BJ (cell line): ENCODE measurements around the gene ARPIN. TPM values are rescaled to one million over a fixed set of nuclear protein-coding genes. Genes with fewer than 3 reads are reported as not detected.

Source experiments
- CTCF ChIA-PET: fragments of 350-600 bp; formaldehyde crosslinking; extraction: SDS; loops from one replicate; lab custom pipeline; 2021; ENCODE audit warnings: antibody characterized with exemption, inconsistent platforms; lab: Yijun Ruan, JAX
- POLR2A ChIA-PET: fragments of 300-600 bp; sonication (Branson Sonifier 250); formaldehyde crosslinking; extraction: SDS; loops from one replicate; lab custom pipeline; 2021; ENCODE audit warnings: antibody characterized with exemption; lab: Charles Lee
- DNase-seq: peaks from one replicate; pipeline ENCODE4 v3.0.0-alpha.2; 2011; ENCODE audit warnings: low read depth
- H3K27me3 ChIP-seq: 2 replicates; pipeline ENCODE4 v1.6.0; 2011; ENCODE audit warnings: low read length; ENCODE audit not compliant: control insufficient read depth, insufficient read depth
- H3K36me3 ChIP-seq: 2 replicates; pipeline ENCODE4 v1.5.1; 2011; ENCODE audit warnings: low read length; ENCODE audit not compliant: control insufficient read depth, insufficient read depth
- H3K4me3 ChIP-seq: 2 replicates; pipeline ENCODE4 v1.5.1; 2011; ENCODE audit warnings: low read depth, mild to moderate bottlenecking, control low read depth, low read length
- polyA plus RNA-seq: library from polyadenylated mRNA; depleted of rRNA; stranded (reverse); fragments of >200 nt; gene quantifications from 2 replicates; pipeline ENCODE4 v1.2.3, GENCODE V29; 2011
- TF ChIP-seq, protein P1 (sequence below): IDR thresholded peaks from 2 replicates; pipeline ENCODE4 v1.5.1; 2011; ENCODE audit warnings: low read depth, mild to moderate bottlenecking, control low read depth, inconsistent platforms, low read length, moderate library complexity; ENCODE audit not compliant: insufficient read depth

Gene ARPIN
- polyA plus RNA-seq, 1 experiment: 11.2 TPM

DNA sequence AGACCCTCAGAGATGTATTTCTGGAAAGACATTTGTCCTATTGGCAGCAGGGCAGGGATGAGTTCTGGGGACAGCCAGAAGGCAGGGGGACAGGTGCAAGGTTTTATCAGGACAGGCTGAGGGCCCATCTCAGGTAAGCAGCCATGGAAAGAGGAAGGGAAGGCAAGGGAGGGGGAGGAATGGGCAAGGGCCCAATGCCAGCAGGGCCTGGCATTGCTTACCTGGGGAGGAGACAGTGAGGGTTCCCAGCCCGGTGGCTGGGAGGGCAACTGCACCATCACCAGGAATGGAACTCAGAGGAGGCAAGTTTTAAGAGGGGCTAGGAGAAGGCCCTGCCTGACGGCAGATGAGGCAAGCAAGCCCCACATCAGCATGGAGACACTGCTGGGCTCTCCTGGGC lies 3.1 kb downstream of the ARPIN start:
- CTCF ChIA-PET: interaction anchor here (1.9 kb wide), 1 partner anchor 11 kb away, joined by 6 read pairs; no protein-coding TSS in a partner anchor
- POLR2A ChIA-PET: no interaction called here
- Histone ChIP-seq H3K36me3 (peaks cover 7% of the 10 kb centered on the region), H3K27me3 (no peaks in the 10 kb centered on the region), H3K4me3 (no peak overlapping the region)
- TF ChIP-seq, protein P1, sequence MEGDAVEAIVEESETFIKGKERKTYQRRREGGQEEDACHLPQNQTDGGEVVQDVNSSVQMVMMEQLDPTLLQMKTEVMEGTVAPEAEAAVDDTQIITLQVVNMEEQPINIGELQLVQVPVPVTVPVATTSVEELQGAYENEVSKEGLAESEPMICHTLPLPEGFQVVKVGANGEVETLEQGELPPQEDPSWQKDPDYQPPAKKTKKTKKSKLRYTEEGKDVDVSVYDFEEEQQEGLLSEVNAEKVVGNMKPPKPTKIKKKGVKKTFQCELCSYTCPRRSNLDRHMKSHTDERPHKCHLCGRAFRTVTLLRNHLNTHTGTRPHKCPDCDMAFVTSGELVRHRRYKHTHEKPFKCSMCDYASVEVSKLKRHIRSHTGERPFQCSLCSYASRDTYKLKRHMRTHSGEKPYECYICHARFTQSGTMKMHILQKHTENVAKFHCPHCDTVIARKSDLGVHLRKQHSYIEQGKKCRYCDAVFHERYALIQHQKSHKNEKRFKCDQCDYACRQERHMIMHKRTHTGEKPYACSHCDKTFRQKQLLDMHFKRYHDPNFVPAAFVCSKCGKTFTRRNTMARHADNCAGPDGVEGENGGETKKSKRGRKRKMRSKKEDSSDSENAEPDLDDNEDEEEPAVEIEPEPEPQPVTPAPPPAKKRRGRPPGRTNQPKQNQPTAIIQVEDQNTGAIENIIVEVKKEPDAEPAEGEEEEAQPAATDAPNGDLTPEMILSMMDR: no peak
- DNase-seq: no peak

DNA sequence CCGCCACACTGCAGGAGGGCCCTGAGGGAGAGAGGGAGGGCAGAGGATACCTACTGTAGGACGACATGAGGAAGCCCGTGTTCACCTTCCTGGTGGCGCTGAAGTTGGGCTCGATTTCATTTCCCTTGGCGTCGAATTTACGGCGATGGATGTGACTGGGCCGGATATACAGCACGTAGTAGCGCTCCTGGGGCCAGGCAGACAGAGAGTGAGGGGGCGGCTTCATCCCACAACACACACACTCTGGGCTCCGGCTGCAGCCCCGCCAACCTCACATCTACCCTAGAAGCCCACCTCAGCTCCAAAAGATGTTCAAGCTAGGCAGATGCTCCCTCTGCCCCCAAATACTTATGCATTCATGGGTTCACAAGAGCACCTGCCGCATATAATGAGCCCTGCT lies 4.5 kb downstream of the ARPIN start:
- CTCF ChIA-PET: interaction anchor here (1.1 kb wide), 1 partner anchor 10 kb away, joined by 4 read pairs; no protein-coding TSS in a partner anchor
- TF ChIP-seq, protein P1: no peak
- Histone ChIP-seq H3K4me3 (no peak overlapping the region), H3K36me3 (peaks cover 14% of the 10 kb centered on the region), H3K27me3 (no peaks in the 10 kb centered on the region)
- POLR2A ChIA-PET: no interaction called here
- no peak for DNase-seq

DNA sequence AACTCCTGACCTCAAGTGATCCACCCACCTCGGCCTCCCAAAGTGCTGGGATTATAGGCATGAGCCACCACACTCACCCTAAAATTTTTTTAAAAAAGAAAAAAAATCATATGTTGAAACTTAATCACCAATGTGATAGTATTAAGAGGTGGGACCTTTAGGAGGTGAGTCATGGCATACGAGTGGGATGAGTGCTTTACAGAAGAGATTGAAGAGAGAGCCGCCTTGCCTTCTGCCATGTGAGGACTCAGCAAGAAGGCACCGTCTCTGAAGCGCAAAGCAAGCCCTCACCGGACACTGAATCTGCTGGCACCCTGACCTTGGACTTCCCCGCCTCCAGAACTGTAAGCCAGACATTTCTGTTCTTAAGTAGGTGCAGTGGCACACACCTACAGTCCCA lies 5.5 kb downstream of the ARPIN start:
- peaks cover 16% of the 10 kb centered on the region for H3K36me3 ChIP-seq
- TF ChIP-seq, protein P1: no peak
- CTCF ChIA-PET: no interaction called here

DNA sequence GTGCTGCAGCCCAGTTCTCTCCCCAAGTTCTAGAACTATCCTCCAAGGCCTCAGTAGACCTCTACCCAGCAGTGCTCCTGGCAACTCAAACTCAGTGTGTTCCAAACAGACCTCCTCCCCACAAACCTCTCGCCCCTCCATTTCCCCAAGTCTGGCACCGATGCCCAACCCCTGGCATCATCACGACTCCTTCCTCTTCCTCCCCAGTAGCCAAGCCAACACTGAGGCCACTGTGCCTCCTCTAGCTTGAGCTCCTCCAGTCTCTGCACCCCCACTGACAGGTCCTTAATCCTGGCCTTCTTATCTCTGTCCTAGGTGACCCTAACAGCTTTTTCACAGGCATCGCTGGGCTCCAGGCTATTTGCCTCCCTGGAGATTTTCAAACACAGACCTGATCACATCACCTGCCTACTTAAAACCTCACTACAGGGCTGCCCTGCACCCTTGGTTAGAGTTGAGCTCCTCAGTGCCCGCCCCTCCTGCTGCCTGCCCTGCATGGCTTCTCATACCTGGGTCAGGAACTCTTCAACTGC lies 6.8 kb downstream of the ARPIN start:
- CTCF ChIA-PET: interaction anchor here (0.7 to 1.2 kb wide), 2 partner anchors 62 to 155 kb away, joined by 3 to 4 read pairs; no protein-coding TSS in a partner anchor
- Histone ChIP-seq H3K27me3 (no peaks in the 10 kb centered on the region), H3K36me3 (peaks cover 19% of the 10 kb centered on the region), H3K4me3 (no peak overlapping the region)
- TF ChIP-seq, protein P1: no peak
- POLR2A ChIA-PET: no interaction called here
- no peak for DNase-seq

More for the DNA sequence above, 5.5 kb downstream of the ARPIN start:
- DNase-seq: no peak
- Histone ChIP-seq H3K4me3 (no peak overlapping the region), H3K27me3 (no peaks in the 10 kb centered on the region)
- POLR2A ChIA-PET: no interaction called here

DNA sequence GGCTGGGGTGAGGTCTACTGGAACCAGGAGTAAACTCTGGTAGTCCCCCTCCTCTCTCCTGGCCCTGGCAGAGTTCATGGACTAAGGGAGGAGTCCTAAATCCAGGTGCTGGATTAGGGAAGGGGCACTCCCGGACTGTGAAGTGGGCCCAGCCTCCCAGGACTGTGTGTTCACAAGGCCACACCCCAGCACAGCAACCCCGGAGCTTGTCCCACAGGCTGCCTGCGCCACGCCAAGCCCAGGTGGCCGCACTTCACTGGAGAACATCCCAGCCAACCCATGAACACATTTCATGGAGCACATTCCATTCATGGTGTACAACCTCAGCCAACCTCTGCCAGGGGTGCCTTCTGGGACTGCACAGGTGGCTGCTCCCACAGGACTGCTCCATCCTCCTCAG lies 8.2 kb downstream of the ARPIN start:
- ChIA-PET CTCF (no interaction called here), POLR2A (no interaction called here)
- TF ChIP-seq, protein P1: no peak
- H3K27me3 ChIP-seq: no peaks in the 10 kb centered on the region
- H3K4me3 ChIP-seq: no peak overlapping the region
- peaks cover 19% of the 10 kb centered on the region for H3K36me3 ChIP-seq
- DNase-seq: no peak
